Islet precursor cell (in vitro differentiated cells): ENCODE results near the gene LSMEM2.
"Not testable (repeated sequence)": the region's sequence is repeated elsewhere in the genome, so short reads cannot be mapped to it uniquely, and the experiment has no call there.

Source experiments
- DNase-seq: peaks from one replicate; pipeline ENCODE4 v3.0.0-alpha.2; 2018

LSMEM2 gene

GRCh38 chr3:50246517-50246954 is 32.4 kb upstream of the LSMEM2 start:
- DNase-seq = no peak

DNA sequence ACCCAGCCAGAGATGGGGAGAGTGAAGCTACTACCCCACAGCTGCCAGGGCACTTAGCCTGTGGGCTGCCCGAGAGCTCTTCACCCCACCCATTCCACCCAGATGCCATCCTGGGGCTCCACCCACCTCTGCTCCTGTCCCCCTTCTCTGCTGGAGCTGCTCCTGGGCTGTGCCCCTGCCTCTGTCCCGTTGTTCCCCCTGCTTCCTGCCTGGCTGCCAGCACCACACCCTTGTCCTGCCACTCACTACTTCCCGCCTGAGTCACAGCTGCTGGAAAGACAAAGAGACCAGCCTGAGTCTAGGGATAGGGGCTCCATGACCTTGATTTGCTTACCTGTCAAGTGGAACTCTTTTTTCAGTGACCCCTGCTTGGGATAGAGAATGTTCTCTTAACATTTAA is 30.5 kb upstream of the LSMEM2 start:
- DNase-seq = no peak

DNA sequence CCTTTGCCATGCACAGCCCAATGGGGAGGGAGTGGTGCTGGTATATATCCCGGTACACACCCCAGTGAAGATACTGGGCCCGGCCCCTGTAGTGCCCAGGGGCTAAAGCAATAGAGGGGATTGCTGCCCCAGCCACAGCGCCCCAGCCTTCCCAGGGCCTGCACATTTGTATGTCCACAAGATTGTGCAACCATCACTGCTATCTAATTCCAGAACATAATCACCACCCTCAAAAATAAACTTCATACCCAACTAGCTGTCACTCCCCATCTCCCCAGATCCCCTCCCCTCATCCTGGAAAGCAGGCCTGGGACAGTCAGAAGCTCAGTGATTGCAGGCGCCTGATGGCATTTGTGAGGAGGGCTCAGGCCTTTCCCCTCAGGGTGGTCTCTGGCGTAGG is 29.4 kb upstream of the LSMEM2 start:
- DNase-seq = no peak

DNA sequence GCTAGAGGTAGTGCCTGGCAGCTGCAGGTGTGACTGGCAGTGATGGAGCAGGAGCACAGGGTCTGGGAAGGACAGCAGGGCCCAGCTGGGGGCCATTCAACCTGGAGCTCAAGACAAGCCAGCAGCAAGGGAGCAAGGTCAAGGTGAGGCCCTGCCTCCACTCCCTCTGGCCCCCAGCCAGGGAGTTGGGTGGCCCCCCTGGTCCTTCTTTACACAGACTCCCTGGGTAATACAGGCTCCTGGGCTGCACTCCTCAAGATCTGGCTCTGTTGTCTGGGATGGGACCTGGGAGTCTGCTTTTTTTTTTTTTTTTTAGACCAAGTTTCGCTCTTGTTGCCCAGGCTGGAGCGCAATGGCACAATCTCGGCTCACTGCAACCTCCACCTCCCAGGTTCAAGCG is 28.4 kb upstream of the LSMEM2 start:
- DNase-seq = no peak

DNA sequence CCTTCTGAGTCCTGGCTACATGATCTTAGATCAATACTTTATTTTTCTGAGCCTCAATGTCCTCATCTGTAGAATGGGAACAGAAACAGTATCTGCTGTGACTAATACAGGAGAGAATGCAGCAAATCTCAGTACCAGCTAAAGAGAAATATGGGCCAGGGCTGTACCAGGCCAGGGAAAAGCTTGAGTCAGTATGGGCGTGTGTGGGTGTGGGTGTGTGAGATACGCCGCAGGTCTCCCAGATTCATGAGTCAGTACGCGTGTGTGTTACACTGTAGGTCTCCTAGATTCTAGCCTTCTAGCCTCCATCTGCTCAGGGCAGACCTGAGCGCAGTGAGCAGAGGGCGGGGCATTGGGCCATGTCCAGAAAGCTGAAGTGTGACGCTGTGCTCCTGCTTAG is 27.7 kb upstream of the LSMEM2 start:
- DNase-seq = no peak

DNA sequence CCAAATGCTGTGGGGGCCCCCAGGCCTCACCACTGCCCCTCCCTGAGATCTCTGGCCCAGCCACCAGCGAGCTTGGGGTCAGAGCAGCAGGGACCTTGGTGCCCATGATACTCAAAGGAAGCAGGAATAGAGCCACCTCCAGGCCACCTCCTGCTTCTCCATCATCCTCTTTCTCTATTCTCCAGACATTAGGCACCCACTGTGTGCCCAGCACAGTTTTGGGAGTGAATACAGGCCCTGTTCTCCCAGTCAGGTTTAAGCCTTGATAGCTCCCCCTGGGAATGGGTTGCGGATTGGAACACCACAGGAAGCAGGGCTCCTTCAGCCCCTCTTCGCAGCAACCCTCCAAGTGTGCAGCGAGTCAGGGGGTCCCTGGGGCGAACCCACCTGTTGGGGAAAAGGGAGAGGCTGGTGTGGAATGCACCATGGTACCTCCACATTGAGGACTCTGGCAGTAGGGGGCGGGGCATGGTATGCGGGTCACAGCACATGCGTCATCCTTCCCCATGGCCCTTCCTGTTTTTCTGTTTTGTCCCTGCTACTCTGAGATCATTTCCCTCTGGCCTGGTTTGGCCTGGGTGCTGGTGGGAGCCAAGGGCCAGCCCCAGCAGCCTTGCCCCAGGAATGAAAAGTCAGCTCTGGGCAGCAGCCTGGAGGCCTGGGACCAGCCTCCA is 24.2 kb upstream of the LSMEM2 start:
- no peak for DNase-seq

- DNase-seq = no peak
Measured at GRCh38 chr3:50255251-50255615, 23.7 kb upstream of the LSMEM2 start.

DNA sequence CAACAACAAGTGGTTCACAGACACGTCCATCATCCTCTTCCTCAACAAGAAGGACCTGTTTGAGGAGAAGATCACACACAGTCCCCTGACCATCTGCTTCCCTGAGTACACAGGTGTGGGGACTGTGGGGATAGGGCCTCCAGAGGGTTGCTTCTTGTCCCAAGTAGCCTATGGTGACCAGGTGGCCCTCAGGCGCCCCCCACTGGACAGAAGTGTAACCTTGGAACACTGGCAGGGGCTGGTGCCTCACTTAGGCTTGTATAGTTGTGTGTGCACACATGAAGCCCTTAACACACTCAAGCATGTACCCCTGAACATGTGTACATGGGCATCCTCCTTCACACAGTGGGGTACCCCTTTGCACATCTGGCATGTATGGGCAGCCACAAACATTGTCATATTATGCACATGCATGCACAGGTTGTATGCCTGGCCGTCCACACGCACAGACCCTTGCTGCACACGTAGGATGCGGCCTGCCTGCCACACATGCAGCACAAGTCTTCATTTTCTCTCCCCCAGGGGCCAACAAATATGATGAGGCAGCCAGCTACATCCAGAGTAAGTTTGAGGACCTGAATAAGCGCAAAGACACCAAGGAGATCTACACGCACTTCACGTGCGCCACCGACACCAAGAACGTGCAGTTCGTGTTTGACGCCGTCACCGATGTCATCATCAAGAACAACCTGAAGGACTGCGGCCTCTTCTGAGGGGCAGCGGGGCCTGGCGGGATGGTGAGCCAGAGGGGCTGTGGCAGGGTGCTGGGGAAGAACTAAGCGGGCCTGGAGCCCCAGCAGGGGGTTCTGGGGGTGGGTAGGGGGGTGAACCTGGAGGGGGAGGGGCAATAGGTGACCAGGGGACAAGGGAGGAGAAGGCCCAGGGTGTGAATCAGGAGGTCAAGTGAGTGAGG is 21.7 kb upstream of the LSMEM2 start:
- DNase-seq = peak; percentile 81

- no peak for DNase-seq
Measured at GRCh38 chr3:50258029-50258680, 20.7 kb upstream of the LSMEM2 start.

DNA sequence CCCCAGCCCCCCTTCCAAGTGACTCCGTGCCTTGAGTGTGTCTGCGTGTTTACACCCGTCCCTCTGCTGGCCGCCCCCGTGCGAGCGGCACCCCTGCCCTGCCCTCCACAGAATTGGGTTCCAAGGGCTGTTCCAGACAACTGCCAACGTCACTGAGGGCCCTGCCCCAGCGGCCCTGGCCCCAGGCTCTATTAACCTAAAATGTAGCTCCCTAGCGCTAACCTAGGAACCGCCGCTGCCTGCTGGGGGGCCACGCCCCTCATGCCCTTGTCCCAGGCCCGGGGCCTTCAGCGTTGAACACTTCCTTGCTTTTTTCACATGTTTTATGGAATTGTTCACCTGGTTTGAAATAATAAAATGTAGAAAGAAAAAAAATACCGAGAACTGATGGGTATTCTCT is 19.9 kb upstream of the LSMEM2 start:
- DNase-seq = no peak

DNA sequence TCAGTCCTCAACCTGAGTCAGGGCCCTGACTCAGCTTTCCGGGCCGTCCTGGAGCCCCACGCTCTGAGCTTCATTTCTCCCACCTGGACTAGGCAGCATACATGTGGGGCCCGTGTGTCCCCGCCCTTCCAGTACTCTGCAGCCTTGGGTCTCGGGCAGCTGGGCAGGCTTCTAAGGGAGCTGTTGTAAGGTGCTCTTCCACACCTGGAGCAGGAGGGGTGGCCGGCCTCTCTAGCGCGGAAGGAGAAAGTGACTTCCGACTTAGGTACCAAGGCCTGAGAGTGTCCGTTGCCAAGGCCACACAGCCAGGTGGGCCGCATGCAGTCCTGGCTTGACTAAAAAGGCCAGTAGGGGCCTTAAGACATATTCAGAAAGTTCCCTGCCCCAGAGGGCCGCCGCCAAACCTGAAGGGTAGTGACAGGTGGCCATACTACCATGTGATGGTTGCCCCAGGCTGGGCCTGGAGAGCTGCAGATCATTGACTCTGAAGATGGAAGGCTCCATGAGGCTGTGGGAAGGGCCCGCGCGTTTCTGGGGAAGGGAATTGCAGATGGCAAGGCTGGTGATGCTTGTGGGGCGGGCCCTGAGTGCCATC is 19.4 kb upstream of the LSMEM2 start:
- DNase-seq = no peak

GRCh38 chr3:50260027-50260941 is 18.6 kb upstream of the LSMEM2 start:
- peak; percentile 98 for DNase-seq

DNA sequence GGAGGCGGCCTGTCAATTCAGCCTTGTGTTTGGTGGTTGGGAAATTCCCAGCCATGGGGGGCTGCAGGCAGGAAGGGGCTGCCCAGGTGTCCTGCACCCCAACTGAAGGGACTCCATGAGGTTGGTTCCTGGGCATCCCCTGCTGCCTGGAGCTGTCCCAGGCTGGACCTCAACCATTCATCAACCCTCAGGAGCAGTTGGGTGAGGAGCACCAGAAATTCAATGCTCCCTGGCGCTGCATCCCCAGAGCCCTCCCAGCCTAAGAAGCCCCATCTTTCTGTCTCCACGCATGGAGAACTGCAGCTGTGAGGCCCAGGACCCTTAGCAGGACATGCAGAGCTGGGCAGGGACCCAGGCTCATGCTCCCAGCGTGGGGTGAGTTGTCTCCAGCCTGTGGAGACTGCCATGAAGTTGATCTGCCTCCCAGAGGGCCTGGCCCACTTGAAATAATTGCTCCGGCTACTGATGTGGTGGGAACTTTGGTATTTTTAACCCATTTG is 17.9 kb upstream of the LSMEM2 start:
- no peak for DNase-seq

GRCh38 chr3:50261505-50261904 is 17.4 kb upstream of the LSMEM2 start:
- DNase-seq = no peak

DNA sequence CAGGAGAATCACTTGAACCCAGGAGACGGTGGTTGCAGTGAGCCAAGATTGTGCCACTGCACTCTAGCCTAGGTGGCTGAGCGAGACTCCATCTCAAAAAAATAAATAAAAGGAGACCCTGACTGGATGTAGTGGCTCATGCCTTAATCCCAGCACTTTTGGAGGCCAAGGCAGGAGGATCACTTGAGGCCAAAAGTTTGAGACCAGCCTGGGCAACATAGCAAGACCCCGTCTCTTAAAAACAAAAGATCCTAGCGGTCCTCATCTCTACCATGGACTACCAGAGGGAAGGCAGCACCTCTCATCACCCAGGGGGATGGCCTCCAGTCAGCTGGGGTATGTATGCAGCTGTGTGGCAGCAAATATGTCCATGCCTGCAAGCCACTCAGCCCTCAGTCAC is 16.7 kb upstream of the LSMEM2 start:
- DNase-seq = not testable (repeated sequence)

- DNase-seq = no peak
Measured at GRCh38 chr3:50262778-50263177, 16.1 kb upstream of the LSMEM2 start.

- DNase-seq = no peak
Measured at GRCh38 chr3:50263478-50264382, 15.2 kb upstream of the LSMEM2 start.

GRCh38 chr3:50264383-50264963 is 14.4 kb upstream of the LSMEM2 start:
- DNase-seq = peak; percentile 100

GRCh38 chr3:50264964-50265485 is 13.9 kb upstream of the LSMEM2 start:
- no peak for DNase-seq

GRCh38 chr3:50265571-50265970 is 13.3 kb upstream of the LSMEM2 start:
- DNase-seq = no peak
